Metanephros (tissue), 2 donors: ENCODE measurements around the gene TMX1. TPM values are rescaled to one million over a fixed set of nuclear protein-coding genes. Genes with fewer than 3 reads are reported as not detected.

Source experiments
- small RNA-seq: library from RNA; depleted of rRNA; stranded (forward); fragments of <200 nt; gene quantifications from one replicate; pipeline ENCODE3, GENCODE V24; 2014; ENCODE audit warnings: low replicate concordance
- total RNA-seq: library from RNA; depleted of rRNA; stranded (reverse); fragments of >200 nt; gene quantifications from one replicate; pipeline ENCODE4 v1.2.3, GENCODE V29; 2014

The TMX1 gene
- total RNA-seq, result 28.0 TPM

GRCh38 chr14:51239813-51240803, at the start of gene TMX1:
Gene TMX1, plus strand, starts transcription at chr14:51240247. Its CDS starts 46 bp downstream, at chr14:51240293.

Small RNAs within 50 kb of the gene (small RNA-seq; reads per million reads assigned to genes)
- gene RF00019 (not detected), gene RF00156 (not detected)

Other genes starting within 250 kb of the TMX1 start
- 1.6 TPM for gene TRIM9, start 145.1 kb upstream of the TMX1 start, total RNA-seq